BLaER1 (cell line): ENCODE data around the gene SLC7A9.
"Not testable (repeated sequence)": the region's sequence is repeated elsewhere in the genome, so short reads cannot be mapped to it uniquely, and the experiment has no call there.

ENCODE experiments used
- H3K27ac ChIP-seq: shearing (Covaris generic); formaldehyde crosslinking; 2 replicates; pipeline ENCODE4 v1.8.1; 2022
- H3K27me3 ChIP-seq: shearing (Covaris generic); formaldehyde crosslinking; 2 replicates; pipeline ENCODE4 v1.8.1; 2022
- H3K36me3 ChIP-seq: shearing (Covaris generic); formaldehyde crosslinking; 2 replicates; pipeline ENCODE4 v1.8.1; 2022
- H3K4me1 ChIP-seq: shearing (Covaris generic); formaldehyde crosslinking; 2 replicates; pipeline ENCODE4 v1.8.1; 2022
- H3K4me2 ChIP-seq: shearing (Covaris generic); formaldehyde crosslinking; 2 replicates; pipeline ENCODE4 v1.8.1; 2022
- H3K4me3 ChIP-seq: shearing (Covaris generic); formaldehyde crosslinking; 2 replicates; pipeline ENCODE4 v1.8.1; 2022
- H3K9ac ChIP-seq: shearing (Covaris generic); formaldehyde crosslinking; 2 replicates; pipeline ENCODE4 v1.8.1; 2022
- H3K9me3 ChIP-seq: shearing (Covaris generic); formaldehyde crosslinking; 2 replicates; pipeline ENCODE4 v1.8.1; 2022
- H4K20me1 ChIP-seq: shearing (Covaris generic); formaldehyde crosslinking; 2 replicates; pipeline ENCODE4 v1.8.1; 2022
- Cebpa-rat ChIP-seq: shearing (Covaris generic); IDR thresholded peaks from 2 replicates; pipeline ENCODE4 v1.8.1; 2022

The SLC7A9 gene

GRCh38 chr19:32873247-32873959, 3.8 kb upstream of the SLC7A9 start:
- H3K4me2 ChIP-seq = no peak overlapping the region
- no peak overlapping the region for H3K4me3 ChIP-seq
- H3K27me3 ChIP-seq = no peaks in the 10 kb centered on the region
- no peak for TF ChIP-seq Cebpa-rat
- H4K20me1 ChIP-seq = no peaks in the 10 kb centered on the region
- H3K36me3 ChIP-seq = peaks cover 5% of the 10 kb centered on the region; the same call in 1 of the 2 replicates
- no peaks in the 10 kb centered on the region for H3K9me3 ChIP-seq
- H3K9ac ChIP-seq = no peak overlapping the region
- no peak overlapping the region for H3K27ac ChIP-seq
- no peaks in the 10 kb centered on the region for H3K4me1 ChIP-seq

DNA sequence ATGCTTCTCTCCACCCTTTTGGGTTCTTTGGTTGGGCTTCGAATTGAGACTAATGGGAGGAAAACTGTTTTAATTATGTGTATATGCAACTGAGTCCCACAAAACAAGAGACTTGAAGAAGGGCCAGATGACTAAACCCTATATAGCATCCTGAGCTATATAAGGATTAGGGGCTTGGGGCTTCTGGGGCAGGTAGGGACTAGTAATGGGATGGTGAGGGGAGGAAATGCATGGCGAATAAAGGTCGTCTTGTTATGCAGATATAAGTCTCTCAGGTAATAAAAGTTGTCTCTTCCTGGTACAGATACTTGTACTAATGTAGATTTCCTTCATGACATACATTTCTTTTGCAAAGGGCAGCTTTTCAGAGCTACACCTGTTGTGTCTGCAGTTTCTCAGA, 2.8 kb upstream of the SLC7A9 start:
- no peaks in the 10 kb centered on the region for H3K9me3 ChIP-seq
- H3K4me3 ChIP-seq = no peak overlapping the region
- H3K4me2 ChIP-seq = no peak overlapping the region
- no peak overlapping the region for H3K9ac ChIP-seq
- H3K4me1 ChIP-seq = no peaks in the 10 kb centered on the region
- H3K27me3 ChIP-seq = no peaks in the 10 kb centered on the region
- H3K36me3 ChIP-seq = no peaks in the 10 kb centered on the region
- no peaks in the 10 kb centered on the region for H4K20me1 ChIP-seq
- no peak overlapping the region for H3K27ac ChIP-seq
- no peak for TF ChIP-seq Cebpa-rat

- H3K27me3 ChIP-seq = no peaks in the 10 kb centered on the region
- H3K4me1 ChIP-seq = 0 out of 2 replicates have a peak, but pooled peaks cover 2% of the 10 kb centered on the region
- H3K4me3 ChIP-seq = no peak overlapping the region
- H3K9me3 ChIP-seq = no peaks in the 10 kb centered on the region
- no peak overlapping the region for H3K9ac ChIP-seq
- H3K36me3 ChIP-seq = no peaks in the 10 kb centered on the region
- no peak overlapping the region for H3K4me2 ChIP-seq
- no peaks in the 10 kb centered on the region for H4K20me1 ChIP-seq
- no peak overlapping the region for H3K27ac ChIP-seq
- TF ChIP-seq Cebpa-rat = no peak
Measured at GRCh38 chr19:32870981-32871451, 1.4 kb upstream of the SLC7A9 start.

DNA sequence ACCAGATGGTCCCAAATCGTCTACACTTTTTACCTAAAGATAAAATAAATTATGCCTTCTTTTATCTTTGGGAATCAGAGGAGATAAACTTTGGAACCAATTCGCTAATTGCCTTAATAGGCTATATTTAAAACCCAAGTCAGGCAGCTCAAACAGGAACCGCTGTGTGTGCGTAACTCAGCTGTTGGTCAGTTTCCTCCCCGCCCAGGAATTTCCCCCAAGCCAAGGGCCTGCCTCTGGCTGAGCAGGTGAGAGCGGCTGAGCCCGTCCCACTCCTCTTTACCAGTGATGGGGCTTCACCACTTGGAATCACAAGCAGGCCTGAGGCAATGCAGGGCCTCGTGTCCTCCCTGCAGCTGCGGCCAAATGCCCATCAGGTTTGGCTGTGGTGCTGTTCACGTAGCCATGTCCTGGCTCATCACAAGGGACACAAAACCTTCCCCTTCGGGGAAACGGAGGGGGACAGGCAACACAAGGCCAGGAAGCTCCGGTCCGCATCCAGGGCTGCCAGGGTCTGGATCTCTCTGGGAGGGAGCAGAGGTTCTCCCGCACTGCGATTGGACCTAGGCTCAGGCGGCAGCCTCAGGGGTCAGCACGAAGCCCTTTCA, 503 bp upstream of the SLC7A9 start:
- no peaks in the 10 kb centered on the region for H3K27me3 ChIP-seq
- no peak for TF ChIP-seq Cebpa-rat
- 0 out of 2 replicates have a peak, but pooled peaks cover 3% of the 10 kb centered on the region for H3K4me1 ChIP-seq
- H4K20me1 ChIP-seq = no peaks in the 10 kb centered on the region
- H3K36me3 ChIP-seq = no peaks in the 10 kb centered on the region
- H3K4me3 ChIP-seq = no peak overlapping the region
- H3K4me2 ChIP-seq = no peak overlapping the region
- no peak overlapping the region for H3K27ac ChIP-seq
- H3K9me3 ChIP-seq = no peaks in the 10 kb centered on the region
- H3K9ac ChIP-seq = no peak overlapping the region

- Histone ChIP-seq H3K4me2 (no peak overlapping the region), H3K27ac (no peak overlapping the region), H3K9me3 (no peaks in the 10 kb centered on the region), H3K9ac (no peak overlapping the region), H3K4me1 (0 out of 2 replicates have a peak, but pooled peaks cover 3% of the 10 kb centered on the region), H3K27me3 (no peaks in the 10 kb centered on the region), H3K4me3 (no peak overlapping the region), H3K36me3 (no peaks in the 10 kb centered on the region), H4K20me1 (no peaks in the 10 kb centered on the region)
- no peak for TF ChIP-seq Cebpa-rat
Measured at GRCh38 chr19:32868206-32868950, 1.2 kb downstream of the SLC7A9 start.

DNA sequence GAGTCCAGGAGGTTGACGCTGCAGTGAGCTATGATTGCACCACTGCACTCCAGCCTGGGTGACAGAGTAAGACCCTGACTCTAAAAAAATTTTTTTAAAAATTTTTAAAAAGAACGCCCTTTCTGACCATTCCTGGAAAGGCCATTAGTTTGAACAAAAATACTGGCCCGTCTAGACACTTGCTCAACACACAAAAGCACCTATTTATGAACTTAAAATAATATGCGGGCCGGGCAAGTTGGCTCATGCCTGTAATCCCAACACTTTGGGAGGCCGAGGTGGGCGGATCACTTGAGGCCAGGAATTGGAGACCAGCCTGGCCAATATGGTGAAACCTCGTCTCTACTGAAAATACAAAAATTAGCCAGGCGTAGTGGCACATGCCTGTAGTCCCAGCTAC, 2.1 kb downstream of the SLC7A9 start:
- H3K27ac ChIP-seq, H3K9ac ChIP-seq, H3K9me3 ChIP-seq, H3K36me3 ChIP-seq, H3K27me3 ChIP-seq, H3K4me3 ChIP-seq, H3K4me1 ChIP-seq, H3K4me2 ChIP-seq, H4K20me1 ChIP-seq: not testable (repeated sequence)

DNA sequence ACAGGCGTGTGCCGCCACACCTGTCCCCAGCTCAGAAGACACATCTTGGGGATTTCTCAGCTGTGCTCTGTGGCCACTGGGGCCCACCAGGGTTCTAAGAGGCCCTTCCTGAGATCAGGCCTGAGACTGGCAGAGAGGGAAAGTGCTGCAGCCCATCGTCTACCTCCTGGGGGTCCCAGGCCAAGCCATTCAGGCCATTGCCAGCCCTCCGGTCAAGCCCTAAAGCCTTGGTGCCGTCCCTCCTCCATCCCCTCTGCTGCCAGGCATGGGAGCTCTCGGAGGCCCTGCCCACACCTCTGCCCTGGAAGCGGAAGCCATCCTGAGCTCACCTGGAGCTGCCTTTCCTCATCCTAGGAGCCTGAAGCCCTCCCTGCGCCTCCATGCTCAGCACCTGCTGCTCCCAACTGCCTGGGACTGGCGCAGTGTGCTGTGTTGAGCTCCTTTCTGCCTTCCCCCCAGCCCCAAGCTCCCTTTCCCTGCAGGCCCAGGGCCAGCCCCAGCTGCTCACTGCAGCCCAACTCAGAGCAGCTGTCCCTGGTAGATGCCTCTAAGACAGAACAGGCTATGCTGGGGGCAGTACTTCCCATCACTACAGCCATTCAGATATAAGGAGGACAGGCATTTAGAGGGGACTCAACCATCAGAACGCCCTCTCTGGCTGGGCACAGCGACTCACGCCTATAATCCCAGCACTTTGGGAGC, 2.9 kb downstream of the SLC7A9 start:
- Histone ChIP-seq H3K9ac (no peak overlapping the region), H3K36me3 (no peaks in the 10 kb centered on the region), H3K4me1 (0 out of 2 replicates have a peak, but pooled peaks cover 3% of the 10 kb centered on the region), H3K27me3 (no peaks in the 10 kb centered on the region), H3K27ac (no peak overlapping the region), H3K9me3 (no peaks in the 10 kb centered on the region), H4K20me1 (no peaks in the 10 kb centered on the region), H3K4me2 (no peak overlapping the region), H3K4me3 (no peak overlapping the region)
- TF ChIP-seq Cebpa-rat = no peak

- Histone ChIP-seq H3K4me2 (no peak overlapping the region), H3K36me3 (no peaks in the 10 kb centered on the region), H3K4me3 (no peak overlapping the region), H4K20me1 (no peaks in the 10 kb centered on the region), H3K9me3 (no peaks in the 10 kb centered on the region), H3K27me3 (no peaks in the 10 kb centered on the region), H3K9ac (no peak overlapping the region), H3K27ac (no peak overlapping the region), H3K4me1 (0 out of 2 replicates have a peak, but pooled peaks cover 3% of the 10 kb centered on the region)
- TF ChIP-seq Cebpa-rat = no peak
Measured at GRCh38 chr19:32866061-32866460, 3.5 kb downstream of the SLC7A9 start.

DNA sequence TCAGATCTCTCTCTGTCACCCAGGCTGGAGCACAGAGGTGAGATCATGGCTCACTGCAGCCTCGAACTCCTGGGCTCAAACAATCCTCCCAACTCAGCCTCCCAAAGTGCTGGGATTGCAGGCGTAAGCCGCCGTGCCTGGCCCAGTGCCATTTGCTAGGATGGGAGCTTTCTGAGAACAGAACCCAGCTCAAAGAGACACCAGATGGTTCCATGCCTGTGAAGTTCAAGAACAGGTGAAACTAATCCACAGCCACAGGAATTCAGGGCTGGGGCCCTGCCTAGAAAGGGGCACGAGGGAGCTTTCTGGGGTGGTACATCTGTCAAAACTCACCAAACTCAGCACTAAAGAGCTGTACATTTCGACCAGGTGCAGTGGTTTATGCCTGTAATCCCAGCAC, 4.2 kb downstream of the SLC7A9 start:
- no peak overlapping the region for H3K9ac ChIP-seq
- no peak overlapping the region for H3K4me3 ChIP-seq
- no peak for TF ChIP-seq Cebpa-rat
- H3K4me1 ChIP-seq = 0 out of 2 replicates have a peak, but pooled peaks cover 3% of the 10 kb centered on the region
- H3K4me2 ChIP-seq = no peak overlapping the region
- H3K36me3 ChIP-seq = no peaks in the 10 kb centered on the region
- no peaks in the 10 kb centered on the region for H4K20me1 ChIP-seq
- no peak overlapping the region for H3K27ac ChIP-seq
- no peaks in the 10 kb centered on the region for H3K9me3 ChIP-seq
- no peaks in the 10 kb centered on the region for H3K27me3 ChIP-seq
